HepG2 (cell line): ENCODE results near the gene EED.

Experiments
- CTCF ChIP-seq: sonication (generic); formaldehyde crosslinking; IDR thresholded peaks from 2 replicates; pipeline ENCODE4 v1.5.0; 2020; ENCODE audit warnings: mild to moderate bottlenecking, missing genetic modification reagents, moderate library complexity
- ETS1 ChIP-seq: sonication (generic); formaldehyde crosslinking; IDR thresholded peaks from 2 replicates; pipeline ENCODE4 v1.4.0; 2020; ENCODE audit warnings: missing genetic modification reagents
- PBX3 ChIP-seq: sonication (generic); formaldehyde crosslinking; IDR thresholded peaks from 2 replicates; pipeline ENCODE4 v1.8.1; 2023; ENCODE audit warnings: missing genetic modification reagents, inconsistent platforms, borderline replicate concordance
- SNAPC2 ChIP-seq: sonication (generic); formaldehyde crosslinking; IDR thresholded peaks from 2 replicates; pipeline ENCODE4 v1.8.1; 2022; ENCODE audit warnings: mild to moderate bottlenecking, missing genetic modification reagents
- SP1 ChIP-seq, 2 experiments: fragments of 450-650 bp in 1 of 2; sonication (generic) in 1 of 2; formaldehyde crosslinking in 1 of 2; IDR thresholded peaks; 2 replicates each; pipeline versions ENCODE4 v1.4.0 to v1.6.1; 2016 to 2020; ENCODE audit warnings: missing genetic modification reagents in 1 of 2
- SRSF1 ChIP-seq: fragments of 200-400 bp; formaldehyde crosslinking; optimal IDR thresholded peaks from 2 replicates; pipeline ENCODE3; 2017; ENCODE audit warnings: mild to moderate bottlenecking, low read depth, low read length, moderate library complexity
- TCF7L2 ChIP-seq: IDR thresholded peaks from 2 replicates; pipeline ENCODE4 v1.6.1; 2011; ENCODE audit warnings: mild to moderate bottlenecking, low read depth, low read length, moderate library complexity

- TF ChIP-seq SRSF1 (no peak), ETS1 (CRISPR knock-in tag) (no peak), CTCF (no peak), SNAPC2 (CRISPR knock-in tag) (no peak), TCF7L2 (no peak), SP1 (IDR thresholded peaks at IDR 0.05) (no peak), SP1 (CRISPR knock-in tag; IDR thresholded peaks at IDR 0.05) (no peak), PBX3 (CRISPR knock-in tag) (no peak)
These were observed 12.9 kb downstream of the EED start for GRCh38 chr11:86257446-86257845.
